GM23248 (cell line): ENCODE measurements around the gene MTSS2.

ENCODE experiments used
- EZH2 ChIP-seq: fragments of 200-600 bp; sonication (generic); IDR thresholded peaks from 2 replicates; pipeline ENCODE4 v1.6.1; 2018; ENCODE audit warnings: antibody characterized with exemption, mild to moderate bottlenecking; ENCODE audit not compliant: insufficient read depth, poor library complexity, severe bottlenecking
- EZH2phosphoT487 ChIP-seq: fragments of 200-600 bp; sonication (generic); IDR thresholded peaks from 2 replicates; pipeline ENCODE4 v1.6.1; 2018; ENCODE audit warnings: antibody characterized with exemption, moderate library complexity, mild to moderate bottlenecking, low read depth; ENCODE audit not compliant: insufficient read depth

- no peak for TF ChIP-seq EZH2phosphoT487
- TF ChIP-seq EZH2: no peak
Observed at GRCh38 chr16:70659546-70659945, 26.3 kb downstream of the MTSS2 start.
